CD4-positive, alpha-beta T cell (primary cell): ENCODE results near the gene SHISA6. TPM values are rescaled to one million over a fixed set of nuclear protein-coding genes. Genes with fewer than 3 reads are reported as not detected.

Source experiments
- ATAC-seq: fragments of 200-7000 bp; cut with Tn5 transposase; one replicate; pipeline ENCODE4 v1.10.0; 2022; ENCODE audit warnings: mild to moderate bottlenecking; ENCODE audit not compliant: poor library complexity
- CTCF ChIA-PET: fragments of 350-600 bp; sonication (Branson Sonifier 250); formaldehyde crosslinking; loops from one replicate; lab custom pipeline; 2021; ENCODE audit warnings: antibody characterized with exemption, inconsistent platforms; lab: Charles Lee
- POLR2A ChIA-PET: fragments of 350-600 bp; sonication (Branson Sonifier 250); formaldehyde crosslinking; loops from one replicate; lab custom pipeline; 2021; ENCODE audit warnings: antibody characterized with exemption, inconsistent platforms; lab: Charles Lee
- DNase-seq, 14 experiments: peaks; one replicate each; pipeline ENCODE4 v3.0.0-alpha.2; 2013 to 2020; ENCODE audit warnings: mixed read lengths in 2 of 14
- H3K27ac ChIP-seq, 2 donors: one replicate each; pipeline versions ENCODE4 v1.5.1 to v1.7.0; 2013; ENCODE audit warnings: low read length in 2 of 2, low read depth in 1 of 2, mild to moderate bottlenecking in 1 of 2
- H3K27me3 ChIP-seq, 2 experiments: 1 replicate in 1 of 2; 2 replicates in 1 of 2; pipeline versions ENCODE4 v1.6.1 to v1.7.0; 2013; ENCODE audit warnings: low read length in 2 of 2, control low read depth in 1 of 2, mild to moderate bottlenecking in 1 of 2, moderate library complexity in 1 of 2; ENCODE audit not compliant: insufficient read depth in 2 of 2, control insufficient read depth in 1 of 2
- H3K36me3 ChIP-seq: one replicate; pipeline ENCODE4 v1.6.1; 2013; ENCODE audit warnings: low read length, control low read depth; ENCODE audit not compliant: insufficient read depth
- H3K4me1 ChIP-seq: one replicate; pipeline ENCODE4 v1.6.1; 2013; ENCODE audit warnings: low read length, control low read depth; ENCODE audit not compliant: insufficient read depth
- H3K4me3 ChIP-seq: one replicate; pipeline ENCODE4 v1.5.1; 2013; ENCODE audit warnings: mild to moderate bottlenecking, low read length, moderate library complexity
- H3K9me3 ChIP-seq, 2 experiments: 1 replicate in 1 of 2; 2 replicates in 1 of 2; pipeline versions ENCODE4 v1.6.1 to v1.7.0; 2013; ENCODE audit warnings: low read length in 2 of 2, mild to moderate bottlenecking in 2 of 2, control low read depth in 1 of 2, moderate library complexity in 1 of 2; ENCODE audit not compliant: control insufficient read depth in 1 of 2, insufficient read depth in 1 of 2
- H3K27ac Mint-ChIP-seq: one replicate; pipeline ENCODE4 v1.8.0; 2020; ENCODE audit warnings: mixed read lengths
- H3K27me3 Mint-ChIP-seq: one replicate; pipeline ENCODE4 v1.8.0; 2021; ENCODE audit warnings: mixed read lengths
- H3K36me3 Mint-ChIP-seq: one replicate; pipeline ENCODE4 v1.8.0; 2021; ENCODE audit warnings: low read depth, mixed read lengths
- H3K4me1 Mint-ChIP-seq: one replicate; pipeline ENCODE4 v1.8.0; 2021; ENCODE audit warnings: low read depth, mixed read lengths
- H3K4me3 Mint-ChIP-seq: one replicate; pipeline ENCODE4 v1.8.0; 2020; ENCODE audit warnings: mild to moderate bottlenecking, mixed read lengths
- H3K9me3 Mint-ChIP-seq: one replicate; pipeline ENCODE4 v1.8.0; 2020; ENCODE audit warnings: mixed read lengths
- CTCF ChIP-seq: fragments of 200-600 bp; IDR thresholded peaks from one replicate; pipeline ENCODE4 v1.8.0; 2022; ENCODE audit warnings: antibody characterized with exemption, mild to moderate bottlenecking
- intact Hi-C, 2 experiments: fragments of 100-400 bp; cut with DNase I in 1 of 2; cut with micrococcal nuclease in 1 of 2; formaldehyde crosslinking; loops; one replicate each; pipeline versions ENCODE4 v1.15.1 to v1.9.0; 2023 to 2025; cut with DNase I, micrococcal nuclease
- total RNA-seq, 174 experiments: library from RNA in 2 of 174; stranded (reverse) in 2 of 174; gene quantifications; one replicate each; pipeline ENCODE4 v1.2.3 and lab custom pipeline; 2021 to 2026

SHISA6 gene
- total RNA-seq, 2 experiments from 2014 or later: not detected

DNA sequence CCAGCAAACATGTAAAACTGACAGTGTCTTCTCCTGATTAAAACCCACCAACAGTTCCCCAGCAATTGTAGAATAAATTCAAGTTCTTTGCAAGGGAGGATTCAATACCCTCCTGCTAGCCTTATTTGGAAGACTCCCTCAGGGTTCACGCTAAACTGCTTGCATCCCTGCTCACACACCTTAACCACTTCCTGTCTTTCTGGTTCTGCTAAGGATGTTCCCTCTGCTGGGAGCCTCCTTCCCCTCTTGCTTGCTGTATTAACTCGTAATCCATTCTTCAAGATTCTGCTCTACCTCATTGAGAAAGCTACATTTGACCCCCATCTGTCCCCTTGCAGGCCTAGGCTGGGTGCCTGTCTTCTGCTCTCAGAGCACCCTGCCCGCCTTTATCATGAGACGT, 2.3 kb upstream of the SHISA6 start:
- Mint-ChIP-seq H3K4me3 (no peak overlapping the region), H3K36me3 (no peaks in the 10 kb centered on the region), H3K9me3 (no peaks in the 10 kb centered on the region), H3K27ac (no peak overlapping the region), H3K4me1 (no peaks in the 10 kb centered on the region), H3K27me3 (peaks cover 42% of the 10 kb centered on the region)
- peaks cover 4 to 18% of the 10 kb centered on the region in 2 experiments for H3K9me3 ChIP-seq
- H3K4me3 ChIP-seq: no peak overlapping the region
- ChIA-PET CTCF (no interaction called here), POLR2A (no interaction called here)
- TF ChIP-seq CTCF: no peak
- no peaks in the 10 kb centered on the region for H3K4me1 ChIP-seq
- peaks cover 8 to 29% of the 10 kb centered on the region in 2 experiments for H3K27me3 ChIP-seq
- DNase-seq: no peak
- no peak overlapping the region for H3K27ac ChIP-seq
- intact Hi-C loops: no loop called here
- no peak for ATAC-seq
- no peaks in the 10 kb centered on the region for H3K36me3 ChIP-seq

DNA sequence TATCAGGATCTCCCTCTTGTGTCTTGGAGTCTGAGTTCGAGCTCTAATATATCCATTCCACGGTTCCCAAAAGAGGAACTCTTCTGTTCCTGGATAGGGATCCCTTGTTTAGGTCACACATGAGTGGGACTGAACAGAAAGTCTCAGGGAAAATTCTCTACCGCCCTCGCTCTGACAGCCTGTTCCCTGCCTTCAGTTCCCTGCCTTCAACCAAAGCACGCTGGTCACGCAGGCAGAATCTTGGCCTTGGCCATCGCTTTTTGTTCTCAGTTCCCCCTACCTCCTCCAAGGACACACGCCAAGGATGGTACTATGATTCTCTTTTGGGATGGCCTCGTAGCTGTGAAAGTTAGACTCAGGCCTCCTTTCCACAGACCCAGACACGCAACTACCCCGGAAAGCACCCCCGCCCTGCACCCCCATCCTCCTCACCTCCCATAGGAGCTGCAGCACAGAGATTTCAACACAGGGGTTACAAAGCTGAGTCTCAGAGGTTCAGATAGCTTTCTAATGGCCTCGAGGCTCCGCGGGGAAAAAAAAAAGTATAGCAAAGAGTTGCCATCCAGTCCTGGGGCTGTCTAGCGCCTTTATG, 1.5 kb upstream of the SHISA6 start:
- TF ChIP-seq CTCF: no peak
- peaks cover 8 to 34% of the 10 kb centered on the region in 2 experiments for H3K27me3 ChIP-seq
- Mint-ChIP-seq H3K9me3 (no peaks in the 10 kb centered on the region), H3K4me1 (no peaks in the 10 kb centered on the region), H3K27me3 (peaks cover 49% of the 10 kb centered on the region), H3K36me3 (no peaks in the 10 kb centered on the region), H3K27ac (no peak overlapping the region), H3K4me3 (no peak overlapping the region)
- intact Hi-C loops: no loop called here
- ChIA-PET CTCF (no interaction called here), POLR2A (no interaction called here)
- H3K4me3 ChIP-seq: no peak overlapping the region
- no peaks in the 10 kb centered on the region for H3K36me3 ChIP-seq
- no peaks in the 10 kb centered on the region for H3K4me1 ChIP-seq
- ATAC-seq (no peak), DNase-seq (no peak)
- H3K27ac ChIP-seq: no peak overlapping the region
- H3K9me3 ChIP-seq: peaks cover 4 to 18% of the 10 kb centered on the region in 2 experiments

DNA sequence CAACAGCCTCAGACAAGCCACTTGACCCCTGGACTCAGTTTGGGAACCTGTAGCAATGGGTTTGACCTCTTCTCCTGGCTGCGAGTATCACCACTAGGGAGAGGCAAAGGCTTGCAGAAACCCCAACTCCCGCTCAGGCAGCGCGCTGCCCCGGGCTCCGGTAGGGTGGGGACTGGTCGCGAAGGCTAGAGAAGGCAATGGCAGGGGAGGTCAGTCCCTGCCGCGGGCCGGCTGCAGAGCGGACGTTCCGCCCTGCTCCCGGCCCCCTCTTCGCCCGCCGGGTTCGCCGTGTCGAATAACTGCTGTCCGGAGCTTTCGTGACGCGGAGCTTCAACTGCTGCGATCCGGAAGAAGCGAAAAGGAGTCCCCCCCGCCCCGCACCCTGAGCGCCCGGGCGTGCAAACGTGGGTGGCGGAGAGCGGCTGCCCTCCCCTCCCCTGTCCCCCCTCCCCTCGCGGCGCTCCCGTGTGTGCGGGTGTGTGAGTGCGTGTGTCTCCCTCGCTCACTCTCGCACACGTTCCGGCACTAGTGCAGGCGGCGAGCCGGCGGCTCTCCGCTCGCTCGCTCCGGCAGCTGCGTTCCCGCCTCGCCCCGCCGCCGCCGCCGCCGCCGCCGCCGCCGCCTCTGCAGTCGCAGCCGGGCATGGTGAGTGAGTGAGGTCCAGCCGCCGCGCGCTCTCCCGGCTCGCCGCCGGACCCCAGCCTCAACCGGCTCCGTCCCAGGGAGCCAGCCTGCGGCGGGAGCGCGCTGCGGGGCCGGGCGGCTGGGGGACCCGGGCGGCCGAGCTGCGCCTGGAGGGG, 772 bp upstream of the SHISA6 start:
- Histone ChIP-seq H3K4me3 (no peak overlapping the region), H3K9me3 (peaks cover 4 to 24% of the 10 kb centered on the region in 2 experiments), H3K36me3 (no peaks in the 10 kb centered on the region), H3K4me1 (no peaks in the 10 kb centered on the region), H3K27ac (no peak overlapping the region), H3K27me3 (peaks cover 8 to 34% of the 10 kb centered on the region in 2 experiments)
- DNase-seq (no peak), ATAC-seq (no peak)
- ChIA-PET POLR2A (no interaction called here), CTCF (no interaction called here)
- intact Hi-C loops: no loop called here
- Mint-ChIP-seq H3K27me3 (peaks cover 57% of the 10 kb centered on the region), H3K36me3 (no peaks in the 10 kb centered on the region), H3K27ac (no peak overlapping the region), H3K9me3 (no peaks in the 10 kb centered on the region), H3K4me3 (no peak overlapping the region), H3K4me1 (no peaks in the 10 kb centered on the region)
- TF ChIP-seq CTCF: no peak
